ENCODE data around the gene PEX13. TPM values are rescaled to one million over a fixed set of nuclear protein-coding genes. Genes with fewer than 3 reads are reported as not detected.

PEX13 gene
- total RNA-seq, 4 donors from 2014 or later: 21.6 to 72.2 (median 48.6) TPM

DNA sequence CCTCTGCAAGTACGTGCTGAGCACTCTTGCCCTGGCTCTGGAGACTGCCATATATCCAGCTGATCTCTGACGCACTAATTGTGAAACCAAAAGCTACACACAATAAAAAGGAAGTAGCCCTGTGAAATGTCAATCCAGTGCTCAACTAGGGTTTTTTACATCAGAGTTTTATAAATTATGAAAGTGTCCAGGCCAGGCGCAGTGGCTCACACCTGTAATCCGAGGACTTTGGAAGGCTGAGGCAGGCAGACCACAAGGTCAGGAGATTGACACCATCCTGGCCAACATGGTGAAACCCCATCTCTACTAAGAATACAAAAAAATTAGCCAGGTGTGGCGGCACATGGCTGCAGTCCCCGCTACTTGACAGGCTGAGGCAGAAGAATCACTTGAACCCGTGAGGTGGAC, 24.5 kb upstream of the PEX13 start:
- H3K4me1 ChIP-seq: no peaks in the 10 kb centered on the region
- TF ChIP-seq POLR2A (IDR thresholded peaks at IDR 0.05): no peak
- TF ChIP-seq, protein P1, sequence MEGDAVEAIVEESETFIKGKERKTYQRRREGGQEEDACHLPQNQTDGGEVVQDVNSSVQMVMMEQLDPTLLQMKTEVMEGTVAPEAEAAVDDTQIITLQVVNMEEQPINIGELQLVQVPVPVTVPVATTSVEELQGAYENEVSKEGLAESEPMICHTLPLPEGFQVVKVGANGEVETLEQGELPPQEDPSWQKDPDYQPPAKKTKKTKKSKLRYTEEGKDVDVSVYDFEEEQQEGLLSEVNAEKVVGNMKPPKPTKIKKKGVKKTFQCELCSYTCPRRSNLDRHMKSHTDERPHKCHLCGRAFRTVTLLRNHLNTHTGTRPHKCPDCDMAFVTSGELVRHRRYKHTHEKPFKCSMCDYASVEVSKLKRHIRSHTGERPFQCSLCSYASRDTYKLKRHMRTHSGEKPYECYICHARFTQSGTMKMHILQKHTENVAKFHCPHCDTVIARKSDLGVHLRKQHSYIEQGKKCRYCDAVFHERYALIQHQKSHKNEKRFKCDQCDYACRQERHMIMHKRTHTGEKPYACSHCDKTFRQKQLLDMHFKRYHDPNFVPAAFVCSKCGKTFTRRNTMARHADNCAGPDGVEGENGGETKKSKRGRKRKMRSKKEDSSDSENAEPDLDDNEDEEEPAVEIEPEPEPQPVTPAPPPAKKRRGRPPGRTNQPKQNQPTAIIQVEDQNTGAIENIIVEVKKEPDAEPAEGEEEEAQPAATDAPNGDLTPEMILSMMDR (IDR thresholded peaks at IDR 0.05): no peak
- H3K9me3 ChIP-seq: no peaks in the 10 kb centered on the region
- H3K4me3 ChIP-seq: no peak overlapping the region
- no peak for DNase-seq
- intact Hi-C loops (cut with DNase I; ENCODE audit: low total_unique reads): no loop called here
- H3K36me3 ChIP-seq: no peaks in the 10 kb centered on the region
- no peak overlapping the region for H3K27ac ChIP-seq
- no peaks in the 10 kb centered on the region for H3K27me3 ChIP-seq

DNA sequence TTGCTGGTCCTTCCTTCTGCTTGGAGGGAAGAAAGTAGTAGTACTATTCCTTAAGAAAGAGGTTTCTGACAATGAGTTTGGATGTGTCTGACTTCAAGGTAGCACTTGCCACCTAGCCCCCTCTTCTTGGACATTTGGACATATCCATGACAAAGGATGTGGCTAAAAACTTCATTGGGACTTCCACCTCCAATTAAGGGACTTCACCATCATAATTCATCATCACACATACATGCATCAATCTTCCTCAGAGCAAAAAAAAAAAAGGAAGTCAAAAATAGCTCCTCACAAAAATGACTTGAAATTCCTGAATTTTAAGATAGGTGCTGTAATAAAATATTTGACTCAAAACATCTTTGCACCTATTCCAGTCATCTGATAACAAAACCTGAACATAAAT, 23.4 kb upstream of the PEX13 start:
- Histone ChIP-seq H3K27me3 (no peaks in the 10 kb centered on the region), H3K4me3 (no peak overlapping the region), H3K9me3 (no peaks in the 10 kb centered on the region), H3K4me1 (no peaks in the 10 kb centered on the region), H3K27ac (no peak overlapping the region), H3K36me3 (no peaks in the 10 kb centered on the region)
- intact Hi-C loops (cut with DNase I; ENCODE audit: low total_unique reads): no loop called here
- TF ChIP-seq, protein P1 (IDR thresholded peaks at IDR 0.05): no peak
- TF ChIP-seq POLR2A (IDR thresholded peaks at IDR 0.05): no peak
- no peak for DNase-seq

DNA sequence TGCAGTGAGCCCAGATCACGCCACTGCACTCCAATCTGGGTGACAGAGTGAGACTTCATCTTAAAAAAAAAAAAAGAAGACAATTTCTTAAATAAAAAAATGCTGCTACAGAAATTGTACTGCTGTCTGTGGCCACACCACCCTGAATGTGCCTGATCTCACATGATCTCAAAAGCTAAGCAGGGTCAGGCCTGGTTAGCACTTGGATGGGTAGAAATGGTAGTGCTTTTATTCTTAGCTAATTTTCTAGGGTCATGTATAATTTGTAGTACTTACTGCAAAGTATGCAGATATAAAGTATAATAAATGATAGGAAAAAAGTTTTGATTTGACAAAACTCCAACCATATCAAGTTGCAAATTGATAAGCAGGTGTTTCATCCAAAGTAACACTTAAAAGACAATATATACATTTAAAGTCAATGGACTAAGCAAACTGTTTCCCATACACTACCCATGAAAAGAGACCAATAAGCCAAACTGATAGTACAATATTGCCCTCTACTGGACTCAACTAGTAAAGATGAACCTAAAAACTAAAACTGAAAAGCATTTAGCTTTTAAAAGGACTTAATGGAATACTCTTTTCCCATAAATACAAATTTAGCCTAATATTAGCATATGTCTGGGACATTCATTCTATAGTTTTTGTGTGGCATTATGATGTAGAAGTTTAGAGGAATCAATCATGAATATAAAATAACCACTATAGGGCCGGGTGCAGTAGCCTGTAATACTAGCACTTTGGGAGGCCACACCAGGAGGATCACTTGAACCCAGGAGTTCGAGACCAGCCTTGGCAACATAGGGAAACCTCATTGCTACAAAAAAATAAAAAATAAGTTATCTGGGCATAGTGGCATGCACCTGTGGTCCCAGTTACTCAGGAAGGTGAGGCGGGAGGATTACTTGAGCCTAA, 18.6 kb upstream of the PEX13 start:
- H3K4me3 ChIP-seq: no peak overlapping the region
- H3K27me3 ChIP-seq: no peaks in the 10 kb centered on the region
- no peaks in the 10 kb centered on the region for H3K36me3 ChIP-seq
- intact Hi-C loops (cut with DNase I; ENCODE audit: low total_unique reads): loop anchor here (5.0 kb wide), 1 partner anchor 292 kb away; no protein-coding TSS in a partner anchor
- TF ChIP-seq, protein P1 (IDR thresholded peaks at IDR 0.05): peak; percentile 49 to 61 (median 56)
- no peak for TF ChIP-seq POLR2A (IDR thresholded peaks at IDR 0.05)
- no peaks in the 10 kb centered on the region for H3K9me3 ChIP-seq
- H3K4me1 ChIP-seq: no peaks in the 10 kb centered on the region
- no peak overlapping the region for H3K27ac ChIP-seq
- no peak for DNase-seq

DNA sequence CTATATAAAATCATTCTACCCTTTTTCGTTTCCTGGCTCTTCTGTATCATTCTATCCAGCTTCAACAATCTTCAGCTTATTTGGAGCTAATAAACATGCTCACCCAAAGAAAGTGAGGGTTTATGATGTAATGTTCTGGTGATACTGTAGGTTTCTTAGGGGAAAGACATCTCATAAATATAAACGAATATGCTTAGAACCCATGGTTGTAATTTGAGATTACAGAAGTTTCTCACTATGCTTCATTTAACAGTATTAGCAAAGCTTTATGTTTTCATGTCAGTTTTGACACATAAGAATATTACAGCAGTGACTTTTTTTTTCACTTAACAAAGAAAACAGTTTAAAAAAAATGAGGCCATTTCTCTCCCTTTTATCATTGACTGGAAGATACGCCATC, 11.8 kb upstream of the PEX13 start:
- Histone ChIP-seq H3K4me1 (no peaks in the 10 kb centered on the region), H3K27ac (no peak overlapping the region), H3K27me3 (no peaks in the 10 kb centered on the region), H3K9me3 (no peaks in the 10 kb centered on the region), H3K36me3 (no peaks in the 10 kb centered on the region), H3K4me3 (no peak overlapping the region)
- intact Hi-C loops (cut with DNase I; ENCODE audit: low total_unique reads): no loop called here
- TF ChIP-seq POLR2A (IDR thresholded peaks at IDR 0.05): no peak
- TF ChIP-seq, protein P1 (IDR thresholded peaks at IDR 0.05): no peak
- DNase-seq: no peak

DNA sequence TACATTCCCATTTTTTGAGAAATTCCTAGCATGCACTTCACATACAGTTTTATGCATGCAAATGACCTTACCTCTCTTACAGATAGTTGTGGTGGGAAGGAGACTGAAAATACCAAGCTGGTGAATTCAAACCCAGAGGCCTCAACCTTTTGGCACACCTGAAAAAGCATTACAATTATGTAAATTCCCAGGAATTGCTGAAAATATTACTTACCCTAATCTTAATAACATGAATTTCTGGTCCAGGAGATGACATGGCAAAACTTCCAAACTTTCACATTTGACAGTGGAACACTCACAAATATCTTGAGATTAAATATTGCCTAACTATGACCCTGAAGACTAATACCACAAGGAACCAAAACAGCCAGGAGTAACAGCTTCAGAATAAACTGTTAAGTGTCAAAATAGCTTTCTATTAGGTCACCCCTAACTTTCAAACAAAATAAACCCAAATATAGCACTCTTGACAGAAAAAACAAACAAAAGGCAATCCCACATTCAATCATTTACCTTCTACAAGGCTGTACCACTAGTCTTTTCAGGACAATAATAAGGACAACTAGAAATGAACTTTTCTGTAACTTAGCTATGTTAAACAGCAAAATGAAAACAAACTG, 10.9 kb upstream of the PEX13 start:
- no peaks in the 10 kb centered on the region for H3K4me1 ChIP-seq
- no peaks in the 10 kb centered on the region for H3K9me3 ChIP-seq
- H3K27ac ChIP-seq: no peak overlapping the region
- intact Hi-C loops (cut with DNase I; ENCODE audit: low total_unique reads): no loop called here
- no peak overlapping the region for H3K4me3 ChIP-seq
- no peaks in the 10 kb centered on the region for H3K27me3 ChIP-seq
- no peak for TF ChIP-seq POLR2A (IDR thresholded peaks at IDR 0.05)
- TF ChIP-seq, protein P1 (IDR thresholded peaks at IDR 0.05): no peak
- no peak for DNase-seq
- H3K36me3 ChIP-seq: no peaks in the 10 kb centered on the region
